ENCODE results near the gene DNAJC10.

The DNAJC10 gene

DNA sequence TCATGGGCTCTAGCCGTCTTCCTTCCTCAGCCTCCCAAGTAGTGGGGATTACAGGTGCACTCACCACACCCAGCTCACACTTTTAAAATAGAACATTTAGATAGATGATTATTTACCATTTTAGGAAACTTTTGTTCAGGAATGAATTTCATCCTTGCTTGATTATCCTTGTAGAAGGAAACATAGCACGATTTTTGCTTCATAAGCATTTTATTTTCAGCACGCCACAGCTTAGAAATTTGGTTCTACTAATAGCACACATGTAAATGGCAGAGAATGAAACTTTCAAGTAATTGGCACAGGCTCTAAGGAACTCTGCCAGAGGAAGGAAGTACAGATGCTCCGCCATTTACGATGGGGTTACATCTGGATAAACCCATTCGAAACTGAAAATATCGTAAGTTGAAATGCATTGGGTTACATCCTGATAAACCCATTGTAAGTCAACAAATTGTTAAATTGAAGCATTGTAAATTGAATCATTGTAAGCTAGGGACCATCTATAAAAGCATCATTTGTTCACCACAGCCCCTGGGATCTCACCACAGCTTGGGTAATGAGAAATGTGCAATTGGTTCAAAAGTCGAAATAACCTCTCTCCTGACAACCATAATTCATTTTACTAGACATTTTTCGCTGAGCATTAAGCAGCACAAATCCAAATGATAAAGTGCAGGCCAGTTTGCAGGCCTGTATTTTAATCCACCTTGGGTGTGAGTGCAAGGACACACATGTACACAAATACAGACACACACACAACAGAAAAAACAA, 117.2 kb downstream of the DNAJC10 start:
- DNase-seq (ENCODE audit: low read depth in 2 of 3, low spot score in 1 of 3): no peak

GRCh38 chr2:182834293-182834692, 118.2 kb downstream of the DNAJC10 start:
- DNase-seq (ENCODE audit: low read depth in 2 of 3, low spot score in 1 of 3): no peak

GRCh38 chr2:182836451-182836850, 120.4 kb downstream of the DNAJC10 start:
- no peak for DNase-seq (ENCODE audit: low read depth in 2 of 3, low spot score in 1 of 3)
